HepG2 (cell line): ENCODE results near the gene FKBP10. TPM values are rescaled to one million over a fixed set of nuclear protein-coding genes. Genes with fewer than 3 reads are reported as not detected.

Experiments
- ATAD3A ChIP-seq: sonication (generic); formaldehyde crosslinking; IDR thresholded peaks from 2 replicates; pipeline ENCODE4 v1.4.0; 2020; ENCODE audit warnings: missing genetic modification reagents
- ATM ChIP-seq: fragments of 450-650 bp; IDR thresholded peaks from 2 replicates; pipeline ENCODE4 v1.7.1; 2017; ENCODE audit warnings: mild to moderate bottlenecking, borderline replicate concordance
- E2F1 ChIP-seq: sonication (generic); formaldehyde crosslinking; IDR thresholded peaks from 2 replicates; pipeline ENCODE4 v1.5.0; 2020; ENCODE audit warnings: missing genetic modification reagents
- ETV5 ChIP-seq: IDR thresholded peaks from 2 replicates; pipeline ENCODE4 v1.6.1; 2018; ENCODE audit warnings: missing biosample characterization, missing genetic modification reagents, inconsistent platforms, borderline replicate concordance
- GLMP ChIP-seq: sonication (generic); formaldehyde crosslinking; IDR thresholded peaks from 2 replicates; pipeline ENCODE4 v1.9.0; 2021; ENCODE audit warnings: missing genetic modification reagents, mild to moderate bottlenecking, borderline replicate concordance
- HOXD1 ChIP-seq: sonication (generic); formaldehyde crosslinking; IDR thresholded peaks from 2 replicates; pipeline ENCODE4 v1.5.0; 2020; ENCODE audit warnings: missing genetic modification reagents
- KDM6A ChIP-seq: IDR thresholded peaks from 2 replicates; pipeline ENCODE4 v1.6.1; 2016; ENCODE audit warnings: low read depth
- MBD4 ChIP-seq: IDR thresholded peaks from 2 replicates; pipeline ENCODE4 v1.6.1; 2012; ENCODE audit warnings: low read length, inconsistent platforms, borderline replicate concordance
- NFIB ChIP-seq: sonication (generic); formaldehyde crosslinking; IDR thresholded peaks from 2 replicates; pipeline ENCODE4 v1.9.0; 2021; ENCODE audit warnings: missing genetic modification reagents, mild to moderate bottlenecking, borderline replicate concordance
- PRPF4 ChIP-seq: fragments of 200-400 bp; formaldehyde crosslinking; IDR thresholded peaks from 2 replicates; pipeline ENCODE4 v1.6.1; 2016; ENCODE audit warnings: low read length, low read depth; ENCODE audit not compliant: poor library complexity, severe bottlenecking
- TBL1XR1 ChIP-seq: fragments of 150-350 bp; IDR thresholded peaks from 2 replicates; pipeline ENCODE4 v1.6.1; 2014; ENCODE audit warnings: borderline replicate concordance, low read length; ENCODE audit not compliant: partially characterized antibody
- polyA plus RNA-seq, 8 experiments: library from polyadenylated mRNA; depleted of rRNA in 3 of 8; stranded (reverse) in 7 of 8; unstranded in 1 of 8; fragments of >200 nt; fragmentation: Illumina TruSeq in 4 of 8; extraction: Trizol in 4 of 8; gene quantifications; 2 replicates each; pipeline versions ENCODE4 v1.2.1 to v1.2.3, GENCODE V29; 2011 to 2016; ENCODE audit warnings: low read depth in 4 of 8, missing spikeins in 1 of 8, mixed read lengths in 1 of 8; ENCODE audit not compliant: insufficient read depth in 1 of 8
- total RNA-seq, 5 experiments: library from RNA; depleted of rRNA; stranded (reverse); fragments of >200 nt; fragmentation: Illumina TruSeq; extraction: Trizol; gene quantifications; 2 replicates each; pipeline ENCODE4 v1.2.3, GENCODE V29; 2016; ENCODE audit warnings: low read depth in 1 of 5
- TF ChIP-seq, protein P1 (sequence below): sonication (generic); formaldehyde crosslinking; IDR thresholded peaks from 2 replicates; pipeline ENCODE4 v1.5.1; 2020; ENCODE audit warnings: missing genetic modification reagents, mild to moderate bottlenecking, borderline replicate concordance
- TF ChIP-seq, protein P2 (sequence below): sonication (generic); formaldehyde crosslinking; IDR thresholded peaks from 2 replicates; pipeline ENCODE4 v1.4.0; 2020; ENCODE audit warnings: low read depth, mild to moderate bottlenecking, missing genetic modification reagents

Gene FKBP10
- total and polyA plus RNA-seq, 2 of the 13 experiments (the other 11 are each of a cell fraction or from before 2014, with no cell fraction given): 149 to 573 TPM

DNA sequence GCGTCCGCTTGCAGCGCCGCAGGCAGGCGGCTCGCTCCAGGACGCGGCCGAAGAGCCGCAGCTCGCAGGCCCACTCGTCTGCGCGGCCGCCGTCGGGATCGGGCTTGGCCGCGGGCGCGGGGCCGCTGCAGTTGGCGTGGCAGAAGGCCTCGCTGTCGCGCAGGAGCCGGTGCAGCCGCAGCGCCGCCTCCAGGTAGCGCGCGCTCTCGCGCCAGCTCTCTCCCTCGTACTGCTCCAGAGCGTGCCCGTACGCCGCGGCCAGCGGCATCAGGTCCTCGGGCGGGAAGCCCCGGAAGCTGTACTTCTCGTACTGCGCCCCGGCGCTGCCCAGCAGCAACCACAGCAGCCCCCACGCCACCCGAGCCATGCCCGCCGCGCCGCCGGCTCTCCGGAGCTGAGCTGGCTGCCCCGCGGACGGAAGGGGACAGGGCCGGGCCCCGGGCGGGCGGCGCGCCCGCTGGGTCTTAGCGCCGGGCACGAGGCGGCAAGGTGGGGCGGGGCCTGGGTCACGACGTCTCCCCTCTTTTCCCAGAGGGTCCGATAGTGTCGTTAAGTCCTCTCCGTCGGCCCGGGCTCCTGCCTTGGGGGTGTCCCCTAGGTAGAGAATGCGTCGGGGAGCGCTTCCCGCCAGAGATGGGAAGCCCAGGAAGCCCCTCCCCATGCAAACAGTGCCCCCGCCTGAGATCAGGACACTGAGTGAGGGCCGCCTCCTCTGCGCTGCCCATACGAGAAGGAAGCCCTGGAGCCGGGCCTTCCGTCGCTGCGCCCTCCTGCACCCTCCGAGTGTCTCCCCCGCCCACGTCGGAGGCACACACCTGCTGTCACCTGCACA is 1.0 kb upstream of the FKBP10 start, which contains the start of gene P3H4 (continued):
- TF ChIP-seq ATM (no peak), TBL1XR1 (no peak), ATAD3A (CRISPR knock-in tag) (no peak), PRPF4 (no peak), KDM6A (CRISPR knock-in tag) (no peak; the same call in 1 of the 2 replicates), HOXD1 (CRISPR knock-in tag) (peak; percentile 79), E2F1 (peak; percentile 85), NFIB (no peak), MBD4 (no peak), GLMP (no peak), ETV5 (CRISPR knock-in tag) (peak; percentile 3)
- TF ChIP-seq, protein P1, sequence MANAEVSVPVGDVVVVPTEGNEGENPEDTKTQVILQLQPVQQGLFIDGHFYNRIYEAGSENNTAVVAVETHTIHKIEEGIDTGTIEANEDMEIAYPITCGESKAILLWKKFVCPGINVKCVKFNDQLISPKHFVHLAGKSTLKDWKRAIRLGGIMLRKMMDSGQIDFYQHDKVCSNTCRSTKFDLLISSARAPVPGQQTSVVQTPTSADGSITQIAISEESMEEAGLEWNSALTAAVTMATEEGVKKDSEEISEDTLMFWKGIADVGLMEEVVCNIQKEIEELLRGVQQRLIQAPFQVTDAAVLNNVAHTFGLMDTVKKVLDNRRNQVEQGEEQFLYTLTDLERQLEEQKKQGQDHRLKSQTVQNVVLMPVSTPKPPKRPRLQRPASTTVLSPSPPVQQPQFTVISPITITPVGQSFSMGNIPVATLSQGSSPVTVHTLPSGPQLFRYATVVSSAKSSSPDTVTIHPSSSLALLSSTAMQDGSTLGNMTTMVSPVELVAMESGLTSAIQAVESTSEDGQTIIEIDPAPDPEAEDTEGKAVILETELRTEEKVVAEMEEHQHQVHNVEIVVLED: peak; percentile 70
- TF ChIP-seq, protein P2, sequence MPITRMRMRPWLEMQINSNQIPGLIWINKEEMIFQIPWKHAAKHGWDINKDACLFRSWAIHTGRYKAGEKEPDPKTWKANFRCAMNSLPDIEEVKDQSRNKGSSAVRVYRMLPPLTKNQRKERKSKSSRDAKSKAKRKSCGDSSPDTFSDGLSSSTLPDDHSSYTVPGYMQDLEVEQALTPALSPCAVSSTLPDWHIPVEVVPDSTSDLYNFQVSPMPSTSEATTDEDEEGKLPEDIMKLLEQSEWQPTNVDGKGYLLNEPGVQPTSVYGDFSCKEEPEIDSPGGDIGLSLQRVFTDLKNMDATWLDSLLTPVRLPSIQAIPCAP (CRISPR knock-in tag): peak; percentile 53; the same call in 1 of the 2 replicates
